SH-SY5Y (cell line): Measurements from ENCODE around the gene OMD.

Experiments
- GATA2 ChIP-seq: IDR thresholded peaks from 2 replicates; pipeline ENCODE4 v1.6.1; 2011; ENCODE audit warnings: mild to moderate bottlenecking, low read depth, low read length
- GATA3 ChIP-seq: IDR thresholded peaks from 2 replicates; pipeline ENCODE4 v1.6.1; 2011; ENCODE audit warnings: low read depth, mild to moderate bottlenecking, low read length, moderate library complexity

DNA sequence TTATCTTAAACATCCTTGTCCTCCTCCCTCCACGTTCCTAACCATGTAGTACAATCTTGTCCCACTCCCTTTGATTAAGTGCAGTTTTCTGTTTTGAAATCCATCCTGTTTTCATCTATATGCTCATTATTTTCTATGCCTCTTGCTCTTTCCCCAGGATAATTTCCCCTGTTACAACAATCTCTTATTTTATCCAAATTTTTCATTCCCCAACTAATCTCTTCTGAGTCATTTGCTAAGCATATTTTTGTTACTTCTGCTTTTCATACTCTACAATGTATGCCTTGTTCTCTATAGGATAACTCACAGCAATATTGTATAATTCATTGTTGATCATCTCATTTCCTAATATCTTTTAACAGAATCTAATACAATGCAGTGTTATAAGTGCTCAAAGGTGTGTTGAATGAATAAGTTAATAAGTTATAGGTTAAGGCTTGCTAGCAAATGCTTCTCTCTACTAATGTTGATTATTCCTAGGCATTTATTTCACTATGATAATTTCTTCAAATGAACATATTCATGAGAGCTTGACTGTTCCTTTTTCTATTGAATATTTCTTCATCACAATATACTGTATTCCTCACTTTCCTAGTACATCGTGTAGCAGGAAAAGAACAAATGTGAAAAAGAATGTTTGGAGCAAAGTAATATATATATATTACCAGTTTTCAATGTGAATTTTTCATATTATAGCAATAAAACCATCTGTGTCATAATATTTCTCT is 1.5 kb downstream of the OMD start:
- TF ChIP-seq GATA2 = no peak
- TF ChIP-seq GATA3 = no peak
